ENCODE results near the gene CHTF18.

The CHTF18 gene

GRCh38 chr16:820748-821147 lies 32.3 kb downstream of the CHTF18 start:
- no peak for TF ChIP-seq CTCF (conservative IDR thresholded peaks at IDR 0.05; ENCODE audit: low read length)
- TF ChIP-seq EZH2phosphoT487 (IDR thresholded peaks at IDR 0.05; ENCODE audit: borderline replicate concordance): no peak
- H3K9ac ChIP-seq (ENCODE audit: low read depth, low read length, poor library complexity, severe bottlenecking): no peak overlapping the region
- H3K4me1 ChIP-seq (ENCODE audit: insufficient read depth, low read length, poor library complexity, severe bottlenecking): peaks cover 11% of the 10 kb centered on the region
- H3K9me2 ChIP-seq (replicated peaks; ENCODE audit: low read depth, low read length): no peaks in the 10 kb centered on the region
- H3K36me3 ChIP-seq (ENCODE audit: insufficient read depth, low read length): no peaks in the 10 kb centered on the region
- H2AFZ ChIP-seq (ENCODE audit: low read length): no peak overlapping the region
- no peak overlapping the region for H3K4me3 ChIP-seq (ENCODE audit: low read length, poor library complexity, severe bottlenecking)
- H4K20me1 ChIP-seq (ENCODE audit: insufficient read depth, low read length, poor library complexity, severe bottlenecking): no peaks in the 10 kb centered on the region
- H3K4me2 ChIP-seq (ENCODE audit: low read depth, low read length, poor library complexity, severe bottlenecking): no peak overlapping the region
- H3K27me3 ChIP-seq (ENCODE audit: insufficient read depth, low read length, poor library complexity, severe bottlenecking): no peaks in the 10 kb centered on the region
- no peaks in the 10 kb centered on the region for H3K9me3 ChIP-seq (ENCODE audit: insufficient read depth, low read depth, low read length)
- H3F3A ChIP-seq (ENCODE audit: low read depth): no peaks in the 10 kb centered on the region
- no peaks in the 10 kb centered on the region for H3K79me2 ChIP-seq (ENCODE audit: insufficient read depth, low read length)

- peaks cover 11% of the 10 kb centered on the region for H3K4me1 ChIP-seq (ENCODE audit: insufficient read depth, low read length, poor library complexity, severe bottlenecking)
- H3K27me3 ChIP-seq (ENCODE audit: insufficient read depth, low read length, poor library complexity, severe bottlenecking): no peaks in the 10 kb centered on the region
- no peaks in the 10 kb centered on the region for H3K79me2 ChIP-seq (ENCODE audit: insufficient read depth, low read length)
Measured at GRCh38 chr16:821751-822150, 33.3 kb downstream of the CHTF18 start.

GRCh38 chr16:822174-822908 lies 33.9 kb downstream of the CHTF18 start:
- Histone ChIP-seq H3F3A (ENCODE audit: low read depth) (no peaks in the 10 kb centered on the region), H3K9me3 (ENCODE audit: insufficient read depth, low read depth, low read length) (no peaks in the 10 kb centered on the region), H3K4me2 (ENCODE audit: low read depth, low read length, poor library complexity, severe bottlenecking) (no peak overlapping the region), H3K36me3 (ENCODE audit: insufficient read depth, low read length) (no peaks in the 10 kb centered on the region), H3K9me2 (replicated peaks; ENCODE audit: low read depth, low read length) (no peaks in the 10 kb centered on the region), H4K20me1 (ENCODE audit: insufficient read depth, low read length, poor library complexity, severe bottlenecking) (no peaks in the 10 kb centered on the region), H3K27me3 (ENCODE audit: insufficient read depth, low read length, poor library complexity, severe bottlenecking) (no peaks in the 10 kb centered on the region), H3K4me3 (ENCODE audit: low read length, poor library complexity, severe bottlenecking) (no peak overlapping the region), H3K79me2 (ENCODE audit: insufficient read depth, low read length) (no peaks in the 10 kb centered on the region), H3K9ac (ENCODE audit: low read depth, low read length, poor library complexity, severe bottlenecking) (no peak overlapping the region), H3K4me1 (ENCODE audit: insufficient read depth, low read length, poor library complexity, severe bottlenecking) (peaks cover 11% of the 10 kb centered on the region), H2AFZ (ENCODE audit: low read length) (no peak overlapping the region)
- no peak for TF ChIP-seq CTCF (conservative IDR thresholded peaks at IDR 0.05; ENCODE audit: low read length)
- no peak for TF ChIP-seq EZH2phosphoT487 (IDR thresholded peaks at IDR 0.05; ENCODE audit: borderline replicate concordance)

More at GRCh38 chr16:821751-822150, 33.3 kb downstream of the CHTF18 start:
- Histone ChIP-seq H3F3A (ENCODE audit: low read depth) (no peaks in the 10 kb centered on the region), H3K9ac (ENCODE audit: low read depth, low read length, poor library complexity, severe bottlenecking) (no peak overlapping the region), H3K4me2 (ENCODE audit: low read depth, low read length, poor library complexity, severe bottlenecking) (no peak overlapping the region), H3K9me3 (ENCODE audit: insufficient read depth, low read depth, low read length) (no peaks in the 10 kb centered on the region), H2AFZ (ENCODE audit: low read length) (no peak overlapping the region), H4K20me1 (ENCODE audit: insufficient read depth, low read length, poor library complexity, severe bottlenecking) (no peaks in the 10 kb centered on the region), H3K9me2 (replicated peaks; ENCODE audit: low read depth, low read length) (no peaks in the 10 kb centered on the region), H3K4me3 (ENCODE audit: low read length, poor library complexity, severe bottlenecking) (no peak overlapping the region), H3K36me3 (ENCODE audit: insufficient read depth, low read length) (no peaks in the 10 kb centered on the region)
- TF ChIP-seq EZH2phosphoT487 (IDR thresholded peaks at IDR 0.05; ENCODE audit: borderline replicate concordance) (no peak), CTCF (conservative IDR thresholded peaks at IDR 0.05; ENCODE audit: low read length) (no peak)

All from Loucy (cell line).